CD14-positive monocyte (primary cell): ENCODE results near the gene CFAP157. TPM values are rescaled to one million over a fixed set of nuclear protein-coding genes. Genes with fewer than 3 reads are reported as not detected.

Source experiments
- DNase-seq, 3 donors: peaks; one replicate each; pipeline ENCODE4 v3.0.0-alpha.2; 2011 to 2022
- H2AFZ ChIP-seq: 2 replicates; pipeline ENCODE4 v1.6.0; 2012; ENCODE audit warnings: mild to moderate bottlenecking, low read depth, low read length, inconsistent platforms; ENCODE audit not compliant: insufficient read depth, poor library complexity, severe bottlenecking
- H3K27ac ChIP-seq, 2 donors: 1 replicate in 1 of 2; 2 replicates in 1 of 2; pipeline ENCODE4 v1.5.1; 2012 to 2013; ENCODE audit warnings: low read length in 2 of 2, control low read depth in 1 of 2, inconsistent platforms in 1 of 2, low read depth in 1 of 2, mild to moderate bottlenecking in 1 of 2
- H3K27me3 ChIP-seq, 2 donors: one replicate each; pipeline versions ENCODE4 v1.6.0 to v1.6.1; 2011 to 2013; ENCODE audit warnings: low read length in 2 of 2; ENCODE audit not compliant: control insufficient read depth in 2 of 2, insufficient read depth in 2 of 2
- H3K36me3 ChIP-seq, 2 donors: replicated peaks in 1 of 2; 1 replicate in 1 of 2; 2 replicates in 1 of 2; pipeline versions ENCODE4 v1.5.1 to v1.6.1; 2012 to 2013; ENCODE audit warnings: low read length in 2 of 2, control low read depth in 1 of 2, inconsistent platforms in 1 of 2, mild to moderate bottlenecking in 1 of 2; ENCODE audit not compliant: insufficient read depth in 2 of 2, control insufficient read depth in 1 of 2
- H3K4me1 ChIP-seq, 2 donors: 1 replicate in 1 of 2; 2 replicates in 1 of 2; pipeline versions ENCODE4 v1.5.1 to v1.6.1; 2012 to 2013; ENCODE audit warnings: low read length in 2 of 2, control low read depth in 1 of 2, inconsistent platforms in 1 of 2, mild to moderate bottlenecking in 1 of 2, moderate library complexity in 1 of 2; ENCODE audit not compliant: insufficient read depth in 2 of 2, control insufficient read depth in 1 of 2
- H3K4me2 ChIP-seq: replicated peaks from 2 replicates; pipeline ENCODE3; 2012; ENCODE audit warnings: low read length, moderate library complexity, mild to moderate bottlenecking; ENCODE audit not compliant: poor library complexity, severe bottlenecking; ENCODE audit errors: extremely low read depth
- H3K4me3 ChIP-seq, 3 experiments: fragments of 200-600 bp in 1 of 3; sonication (generic) in 1 of 3; replicated peaks in 1 of 3; 1 replicate in 2 of 3; 2 replicates in 1 of 3; pipeline ENCODE4 v1.5.1; 2011 to 2013; ENCODE audit warnings: low read length in 3 of 3, mild to moderate bottlenecking in 3 of 3, control low read depth in 2 of 3, low read depth in 2 of 3, inconsistent platforms in 1 of 3, moderate library complexity in 1 of 3
- H3K79me2 ChIP-seq: 2 replicates; pipeline ENCODE4 v1.6.0; 2012; ENCODE audit warnings: mild to moderate bottlenecking, control low read depth, inconsistent platforms, low read length, moderate library complexity; ENCODE audit not compliant: insufficient read depth
- H3K9ac ChIP-seq: 2 replicates; pipeline ENCODE4 v1.6.0; 2017; ENCODE audit warnings: low read length, mild to moderate bottlenecking; ENCODE audit not compliant: insufficient read depth, poor library complexity, severe bottlenecking
- H3K9me3 ChIP-seq, 2 donors: replicated peaks in 1 of 2; 1 replicate in 1 of 2; 2 replicates in 1 of 2; pipeline versions ENCODE4 v1.5.1 to v1.6.1; 2012 to 2013; ENCODE audit warnings: low read length in 2 of 2, control low read depth in 1 of 2; ENCODE audit not compliant: control insufficient read depth in 1 of 2, insufficient read depth in 1 of 2
- H4K20me1 ChIP-seq: 2 replicates; pipeline ENCODE4 v1.6.0; 2012; ENCODE audit warnings: mild to moderate bottlenecking, low read length, control low read depth, moderate library complexity; ENCODE audit not compliant: insufficient read depth
- H3K27ac Mint-ChIP-seq, 7 donors: one replicate each; pipeline ENCODE4 v1.8.0; 2020; ENCODE audit warnings: mild to moderate bottlenecking in 7 of 7, mixed read lengths in 7 of 7, moderate library complexity in 6 of 7, inconsistent platforms in 2 of 7
- H3K27me3 Mint-ChIP-seq, 3 donors: one replicate each; pipeline ENCODE4 v1.8.0; 2021 to 2022; ENCODE audit warnings: low read depth in 3 of 3, mild to moderate bottlenecking in 3 of 3, mixed read lengths in 3 of 3, moderate library complexity in 3 of 3, inconsistent platforms in 1 of 3
- H3K36me3 Mint-ChIP-seq, 2 donors: one replicate each; pipeline ENCODE4 v1.8.0; 2020; ENCODE audit warnings: mixed read lengths in 2 of 2, inconsistent platforms in 1 of 2, mild to moderate bottlenecking in 1 of 2
- H3K4me1 Mint-ChIP-seq: one replicate; pipeline ENCODE4 v1.8.0; 2020; ENCODE audit warnings: mild to moderate bottlenecking, mixed read lengths
- H3K4me3 Mint-ChIP-seq, 2 donors: one replicate each; pipeline ENCODE4 v1.8.0; 2020; ENCODE audit warnings: mild to moderate bottlenecking in 2 of 2, mixed read lengths in 2 of 2, moderate library complexity in 1 of 2
- H3K9me3 Mint-ChIP-seq, 7 donors: one replicate each; pipeline ENCODE4 v1.8.0; 2020 to 2022; ENCODE audit warnings: mixed read lengths in 7 of 7, mild to moderate bottlenecking in 6 of 7, moderate library complexity in 6 of 7, inconsistent platforms in 2 of 7
- CTCF ChIP-seq: fragments of 200-600 bp; IDR thresholded peaks from one replicate; pipeline ENCODE4 v1.8.0; 2022; ENCODE audit warnings: antibody characterized with exemption, mild to moderate bottlenecking
- WGBS: methylation state at CpG from one replicate; pipeline ENCODE4 v1.1.5; 2013; ENCODE audit warnings: missing lambda C conversion rate; ENCODE audit not compliant: insufficient coverage; 5-methylcytosine and 5-hydroxymethylcytosine counted together
- intact Hi-C, 2 donors: fragments of 100-400 bp; cut with micrococcal nuclease; formaldehyde crosslinking; loops; one replicate each; pipeline versions ENCODE4 v1.15.0 to v1.15.1; 2023
- polyA plus RNA-seq, 3 donors: library from polyadenylated mRNA; depleted of rRNA in 1 of 3; unstranded in 2 of 3; stranded (reverse) in 1 of 3; fragments of 300-500 nt in 2 of 3; fragments of >200 nt in 1 of 3; fragmentation: Illumina TruSeq in 2 of 3; gene quantifications; 1 replicate in 2 of 3; 2 replicates in 1 of 3; pipeline ENCODE4 v1.2.3, GENCODE V29; 2012 to 2021

The CFAP157 gene
- polyA plus RNA-seq, 3 donors: 0.06 to 0.09 TPM; not detected in 1

- H3K9me3 ChIP-seq: no peaks in the 10 kb centered on the region
- H3K4me3 ChIP-seq: no peak overlapping the region
- no peak for TF ChIP-seq CTCF
- Mint-ChIP-seq H3K36me3 (no peaks in the 10 kb centered on the region), H3K4me1 (no peaks in the 10 kb centered on the region), H3K27me3 (peaks cover 0 to 4% (median 2%) of the 10 kb centered on the region in 3 donors), H3K27ac (no peak overlapping the region), H3K4me3 (no peak overlapping the region), H3K9me3 (peaks cover 0 to 2% (median 0%) of the 10 kb centered on the region in 7 donors)
- intact Hi-C loops: loop anchor here in 1 of 2 donors (10.0 kb wide), 1 partner anchor 86 kb away; no protein-coding TSS in a partner anchor
- H3K79me2 ChIP-seq: no peaks in the 10 kb centered on the region
- no peak for DNase-seq
- H2AFZ ChIP-seq: no peak overlapping the region
- H3K36me3 ChIP-seq: no peaks in the 10 kb centered on the region
- H3K27ac ChIP-seq: no peak overlapping the region
- H3K4me2 ChIP-seq: no peak overlapping the region
- no peaks in the 10 kb centered on the region for H3K4me1 ChIP-seq
- no peaks in the 10 kb centered on the region for H3K27me3 ChIP-seq
- WGBS: no CpG with 5 or more reads among the region's 10 CpGs
- H4K20me1 ChIP-seq: no peaks in the 10 kb centered on the region
- no peak overlapping the region for H3K9ac ChIP-seq
These were observed 16.1 kb upstream of the CFAP157 start for GRCh38 chr9:127690735-127691134.

GRCh38 chr9:127692071-127692470, 14.7 kb upstream of the CFAP157 start:
- H3K79me2 ChIP-seq: no peaks in the 10 kb centered on the region
- no peak overlapping the region for H3K27ac Mint-ChIP-seq
- no peak overlapping the region for H3K4me2 ChIP-seq
- H3K27me3 ChIP-seq: no peaks in the 10 kb centered on the region
- H3K4me1 ChIP-seq: no peaks in the 10 kb centered on the region
- peaks cover 0 to 2% (median 0%) of the 10 kb centered on the region in 7 donors for H3K9me3 Mint-ChIP-seq
- H3K36me3 Mint-ChIP-seq: no peaks in the 10 kb centered on the region
- 98% methylated on average over 16 of the region's 20 CpGs for WGBS
- H3K9me3 ChIP-seq: no peaks in the 10 kb centered on the region
- no peak overlapping the region for H3K27ac ChIP-seq
- H3K4me3 Mint-ChIP-seq: no peak overlapping the region
- H3K36me3 ChIP-seq: no peaks in the 10 kb centered on the region
- H4K20me1 ChIP-seq: no peaks in the 10 kb centered on the region
- no peaks in the 10 kb centered on the region for H3K4me1 Mint-ChIP-seq
- no peak overlapping the region for H2AFZ ChIP-seq
- H3K27me3 Mint-ChIP-seq: peaks cover 2% of the 10 kb centered on the region in 3 donors
- H3K9ac ChIP-seq: no peak overlapping the region
- no peak for TF ChIP-seq CTCF
- intact Hi-C loops: loop anchor here in 1 of 2 donors (10.0 kb wide), 1 partner anchor 87 kb away; no protein-coding TSS in a partner anchor
- no peak for DNase-seq
- H3K4me3 ChIP-seq: no peak overlapping the region
